PC-3 (cell line): ENCODE results near the gene SPINK6.

Experiments
- CTCF ChIP-seq: fragments of 300-600 bp; sonication (generic); conservative IDR thresholded peaks from 2 replicates; pipeline ENCODE4 v1.5.1; 2017; ENCODE audit warnings: antibody characterized with exemption, low read depth, mild to moderate bottlenecking, low read length
- EZH2 ChIP-seq: fragments of 300-600 bp; sonication (generic); IDR thresholded peaks from one replicate; pipeline ENCODE4 v1.6.1; 2017; ENCODE audit warnings: antibody characterized with exemption, mild to moderate bottlenecking, low read length; ENCODE audit not compliant: unreplicated experiment

- TF ChIP-seq EZH2 (no peak), CTCF (no peak)
Observed at GRCh38 chr5:148261221-148261620, 58.4 kb downstream of the SPINK6 start.
